ENCODE results near the gene SULT1C4.

DNA sequence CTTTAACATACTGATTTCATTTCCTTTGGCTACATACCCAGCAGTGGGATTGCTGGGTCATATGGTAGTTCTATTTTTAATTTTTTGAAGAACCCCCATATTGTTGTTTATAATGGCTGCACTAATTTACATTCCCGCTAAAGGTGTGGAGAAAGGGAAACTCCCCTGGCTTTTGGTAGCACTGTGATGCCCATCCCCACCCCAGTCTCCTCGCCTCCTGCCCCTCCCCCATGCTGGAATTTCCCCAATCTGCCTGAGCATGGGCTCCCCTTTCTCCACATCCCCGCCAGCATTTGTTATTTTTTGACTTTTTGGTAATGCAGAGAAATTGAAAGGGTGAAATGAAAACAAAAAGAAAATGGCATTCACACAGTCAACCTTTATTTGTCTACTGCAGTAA, 30.0 kb upstream of the SULT1C4 start:
- TF ChIP-seq YY1 (IDR thresholded peaks at IDR 0.05; ENCODE audit: insufficient read depth, insufficient read length) (no peak), ZNF274 (IDR thresholded peaks at IDR 0.05; ENCODE audit: low read depth, low read length) (no peak)
